ENCODE measurements around the gene TMEM107.

Gene TMEM107

GRCh38 chr17:8162233-8162996 lies 13.8 kb downstream of the TMEM107 start, which contains the start of gene VAMP2:
TSS of gene VAMP2 (minus strand) at chr17:8162948. CDS start at chr17:8162879, 69 bp downstream.
- TF ChIP-seq EZH2phosphoT487 (conservative IDR thresholded peaks at IDR 0.05; ENCODE audit: low read length): no peak
- no peak for TF ChIP-seq CTCF (IDR thresholded peaks at IDR 0.05; ENCODE audit: insufficient read depth, low read length, poor library complexity, severe bottlenecking)
- Histone ChIP-seq H2AFZ (ENCODE audit: low read depth, low read length, severe bottlenecking) (peak within 1 kb of the TSS; percentile 87), H3F3A (ENCODE audit: insufficient read depth) (peaks cover 25% of the 10 kb centered on the region), H3K9ac (ENCODE audit: low read length) (peak within 1 kb of the TSS; percentile 99), H3K79me2 (ENCODE audit: insufficient read depth, low read length) (peaks cover 13% of the 10 kb centered on the region), H3K9me2 (replicated peaks; ENCODE audit: insufficient read depth, low read length) (no peaks in the 10 kb centered on the region), H3K27ac (ENCODE audit: low read depth, low read length) (peak within 1 kb of the TSS; percentile 73), H3K27me3 (ENCODE audit: low read length) (no peaks in the 10 kb centered on the region), H4K20me1 (ENCODE audit: low read depth, low read length) (no peaks in the 10 kb centered on the region), H3K36me3 (ENCODE audit: low read length) (no peaks in the 10 kb centered on the region), H3K9me3 (ENCODE audit: insufficient read depth, low read length) (no peaks in the 10 kb centered on the region), H3K4me2 (ENCODE audit: low read depth, low read length, poor library complexity, severe bottlenecking) (peak within 1 kb of the TSS; percentile 80), H3K4me3 (ENCODE audit: insufficient read depth, low read length, poor library complexity, severe bottlenecking) (peak within 1 kb of the TSS; percentile 96)

DNA sequence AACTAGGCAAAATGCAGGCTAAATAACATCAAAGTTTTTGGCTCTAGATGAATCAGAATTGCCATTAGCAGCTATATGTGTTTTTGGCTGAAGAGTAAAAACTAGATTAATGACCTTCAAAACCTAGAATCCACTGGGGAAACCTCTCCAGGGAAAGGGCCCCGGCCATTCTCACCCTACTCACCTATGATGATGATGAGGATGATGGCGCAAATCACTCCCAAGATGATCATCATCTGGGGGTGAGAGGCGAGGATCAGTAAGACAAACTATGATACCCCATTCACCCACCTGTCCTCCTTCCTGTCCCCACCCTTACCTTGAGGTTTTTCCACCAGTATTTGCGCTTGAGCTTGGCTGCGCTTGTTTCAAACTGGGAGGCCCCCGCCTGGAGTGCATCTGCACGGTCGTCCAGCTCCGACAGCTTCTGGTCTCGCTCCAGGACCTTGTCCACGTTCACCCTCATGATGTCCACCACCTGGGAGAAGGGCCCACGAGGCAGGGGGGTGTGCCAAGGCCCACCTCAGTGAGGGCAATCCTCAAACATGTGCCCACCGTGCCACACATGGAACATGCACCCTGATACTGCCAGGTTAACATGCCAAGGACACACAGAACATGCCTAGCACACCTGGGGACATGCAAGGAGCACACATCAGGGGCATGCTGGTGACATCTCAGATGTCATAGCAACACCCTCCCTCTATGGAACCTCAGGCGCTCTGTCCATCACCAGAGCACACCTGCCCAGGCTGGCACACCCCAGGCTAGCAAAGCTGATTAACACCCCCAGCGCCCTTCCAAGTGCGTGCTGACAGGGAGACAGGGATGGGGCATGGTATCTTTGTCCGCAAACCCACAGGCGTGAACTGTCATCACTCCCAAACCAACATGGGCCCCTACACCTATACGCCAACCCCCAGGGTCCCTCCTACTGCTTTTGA lies 14.6 kb downstream of the TMEM107 start:
- H3K9me2 ChIP-seq (replicated peaks; ENCODE audit: insufficient read depth, low read length): no peaks in the 10 kb centered on the region
- H3K27ac ChIP-seq (ENCODE audit: low read depth, low read length): peak overlapping the region; percentile 73
- no peaks in the 10 kb centered on the region for H3K27me3 ChIP-seq (ENCODE audit: low read length)
- no peak overlapping the region for H2AFZ ChIP-seq (ENCODE audit: low read depth, low read length, severe bottlenecking)
- peak overlapping the region; percentile 96 for H3K4me3 ChIP-seq (ENCODE audit: insufficient read depth, low read length, poor library complexity, severe bottlenecking)
- H3K4me2 ChIP-seq (ENCODE audit: low read depth, low read length, poor library complexity, severe bottlenecking): peak overlapping the region; percentile 80
- no peaks in the 10 kb centered on the region for H3K9me3 ChIP-seq (ENCODE audit: insufficient read depth, low read length)
- peaks cover 22% of the 10 kb centered on the region for H3F3A ChIP-seq (ENCODE audit: insufficient read depth)
- H3K9ac ChIP-seq (ENCODE audit: low read length): peak overlapping the region; percentile 99
- no peaks in the 10 kb centered on the region for H4K20me1 ChIP-seq (ENCODE audit: low read depth, low read length)
- TF ChIP-seq CTCF (IDR thresholded peaks at IDR 0.05; ENCODE audit: insufficient read depth, low read length, poor library complexity, severe bottlenecking): no peak
- TF ChIP-seq EZH2phosphoT487 (conservative IDR thresholded peaks at IDR 0.05; ENCODE audit: low read length): no peak
- H3K79me2 ChIP-seq (ENCODE audit: insufficient read depth, low read length): peaks cover 13% of the 10 kb centered on the region
- H3K36me3 ChIP-seq (ENCODE audit: low read length): no peaks in the 10 kb centered on the region

DNA sequence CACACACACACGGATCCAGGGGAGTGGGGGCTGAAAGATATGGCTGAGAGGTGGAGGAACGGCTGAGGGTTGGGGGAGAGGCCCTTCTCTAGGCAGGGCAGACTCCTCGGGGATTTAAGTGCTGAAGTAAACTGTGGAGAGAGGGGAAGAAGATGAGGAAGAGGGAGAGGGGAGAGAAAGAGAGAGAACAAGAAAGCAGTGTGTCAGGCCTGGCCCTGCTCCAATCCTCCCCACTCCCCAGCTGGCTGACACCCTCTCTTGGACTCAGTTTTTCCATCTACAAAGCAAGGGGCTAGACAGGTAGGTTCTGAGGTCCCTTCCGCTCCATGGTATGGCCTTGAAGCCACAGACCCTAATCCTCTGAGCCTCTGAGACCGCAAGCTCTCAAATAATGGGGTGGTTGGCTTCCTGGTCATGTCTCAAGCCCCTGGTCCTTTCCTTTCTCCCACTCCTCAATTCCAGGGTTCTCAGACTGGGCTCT lies 15.4 kb downstream of the TMEM107 start:
- 0 out of 2 replicates have a peak overlapping the region, but pooled peaks have one; percentile 99 for H3K9ac ChIP-seq (ENCODE audit: low read length)
- no peak overlapping the region for H2AFZ ChIP-seq (ENCODE audit: low read depth, low read length, severe bottlenecking)
- H3K27ac ChIP-seq (ENCODE audit: low read depth, low read length): peak overlapping the region; percentile 20; the same call in 1 of the 2 replicates
- no peak overlapping the region for H3K4me3 ChIP-seq (ENCODE audit: insufficient read depth, low read length, poor library complexity, severe bottlenecking)
- no peaks in the 10 kb centered on the region for H3K9me2 ChIP-seq (replicated peaks; ENCODE audit: insufficient read depth, low read length)
- H3K36me3 ChIP-seq (ENCODE audit: low read length): no peaks in the 10 kb centered on the region
- H3K79me2 ChIP-seq (ENCODE audit: insufficient read depth, low read length): peaks cover 13% of the 10 kb centered on the region
- peak overlapping the region; percentile 80 for H3K4me2 ChIP-seq (ENCODE audit: low read depth, low read length, poor library complexity, severe bottlenecking)
- no peaks in the 10 kb centered on the region for H3K9me3 ChIP-seq (ENCODE audit: insufficient read depth, low read length)
- TF ChIP-seq CTCF (IDR thresholded peaks at IDR 0.05; ENCODE audit: insufficient read depth, low read length, poor library complexity, severe bottlenecking) (no peak), EZH2phosphoT487 (conservative IDR thresholded peaks at IDR 0.05; ENCODE audit: low read length) (no peak)
- H3F3A ChIP-seq (ENCODE audit: insufficient read depth): peaks cover 20% of the 10 kb centered on the region
- H3K27me3 ChIP-seq (ENCODE audit: low read length): no peaks in the 10 kb centered on the region
- no peaks in the 10 kb centered on the region for H4K20me1 ChIP-seq (ENCODE audit: low read depth, low read length)
